Measurements from ENCODE around the gene ITGA7.

The ITGA7 gene

DNA sequence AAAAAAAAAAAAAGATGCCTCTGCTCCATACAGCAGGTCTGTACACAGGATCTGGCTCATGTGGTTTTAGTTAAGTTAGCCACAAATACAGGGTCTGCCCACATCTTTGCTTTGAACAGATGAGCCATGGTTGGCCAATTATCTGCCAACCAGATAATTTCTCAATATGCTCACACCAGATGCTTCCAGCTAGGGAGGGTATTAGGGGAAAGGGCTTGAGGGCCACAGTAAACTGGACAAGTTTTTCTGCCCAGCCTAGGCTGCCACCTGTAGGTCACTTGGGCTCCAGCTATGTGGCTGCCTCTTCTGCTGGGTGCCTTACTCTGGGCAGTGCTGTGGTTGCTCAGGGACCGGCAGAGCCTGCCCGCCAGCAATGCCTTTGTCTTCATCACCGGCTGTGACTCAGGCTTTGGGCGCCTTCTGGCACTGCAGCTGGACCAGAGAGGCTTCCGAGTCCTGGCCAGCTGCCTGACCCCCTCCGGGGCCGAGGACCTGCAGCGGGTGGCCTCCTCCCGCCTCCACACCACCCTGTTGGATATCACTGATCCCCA, 13.3 kb upstream of the ITGA7 start:
- DNase-seq (ENCODE audit: extremely low spot score) = no peak
- CTCF ChIA-PET = interaction anchor here (1.5 to 1.6 kb wide), 2 partner anchors 17 to 39 kb away, joined by 6 to 9 read pairs; a partner anchor contains a TSS
- POLR2A ChIA-PET = interaction anchor here (0.7 to 1.3 kb wide), 4 partner anchors 9 to 74 kb away, joined by 3 to 4 read pairs (median 3); no protein-coding TSS in a partner anchor
- no peak for TF ChIP-seq FOXK2 (IDR thresholded peaks at IDR 0.05)
- TF ChIP-seq BHLHE40 (IDR thresholded peaks at IDR 0.05; ENCODE audit: borderline replicate concordance) = no peak

- CTCF ChIA-PET = interaction anchor here (0.8 to 1.6 kb wide), 3 partner anchors 10 to 64 kb away, joined by 3 to 9 read pairs (median 3); a partner anchor contains a TSS
- no peak for DNase-seq (ENCODE audit: extremely low spot score)
- no peak for TF ChIP-seq SP1 (IDR thresholded peaks at IDR 0.05)
- no peak for TF ChIP-seq CTBP1 (IDR thresholded peaks at IDR 0.05; ENCODE audit: borderline replicate concordance)
- TF ChIP-seq PKNOX1 (IDR thresholded peaks at IDR 0.05) = no peak
- TF ChIP-seq ARNT (IDR thresholded peaks at IDR 0.05) = no peak
- no peak for TF ChIP-seq HDGF (IDR thresholded peaks at IDR 0.05; ENCODE audit: borderline replicate concordance)
- TF ChIP-seq TARDBP (IDR thresholded peaks at IDR 0.05) = no peak
- no peak for TF ChIP-seq BHLHE40 (IDR thresholded peaks at IDR 0.05; ENCODE audit: borderline replicate concordance)
- no peak for TF ChIP-seq FOXM1 (IDR thresholded peaks at IDR 0.05; ENCODE audit: borderline replicate concordance)
- TF ChIP-seq NFRKB (IDR thresholded peaks at IDR 0.05) = no peak
- TF ChIP-seq FOXK2 (IDR thresholded peaks at IDR 0.05) = no peak
- no peak for TF ChIP-seq LEF1 (IDR thresholded peaks at IDR 0.05; ENCODE audit: borderline replicate concordance)
- no peak for TF ChIP-seq ZNF384 (IDR thresholded peaks at IDR 0.05)
- no peak for TF ChIP-seq ELF4 (IDR thresholded peaks at IDR 0.05)
- TF ChIP-seq SUZ12 (IDR thresholded peaks at IDR 0.05) = no peak
- TF ChIP-seq FOXA1 (IDR thresholded peaks at IDR 0.05) = no peak
- no peak for TF ChIP-seq L3MBTL2 (conservative IDR thresholded peaks at IDR 0.05)
- POLR2A ChIA-PET = interaction anchor here (0.8 to 5.4 kb wide), 6 partner anchors 9 to 109 kb away, joined by 3 to 30 read pairs (median 3); partner anchors contain the start of genes CD63 and DNAJC14
These were observed 12.4 kb upstream of the ITGA7 start, which contains the start of gene RDH5 for GRCh38 chr12:55720071-55720564. Gene RDH5, plus strand, starts transcription at chr12:55720393. Its CDS starts 792 bp downstream, at chr12:55721185.

- CTCF ChIA-PET = interaction anchor here (0.6 to 0.9 kb wide), 3 partner anchors 9 to 63 kb away, joined by 3 read pairs; partner anchors contain the start of gene ITGA7
- POLR2A ChIA-PET = interaction anchor here (1.1 to 5.4 kb wide), 3 partner anchors 10 to 110 kb away, joined by 3 to 30 read pairs (median 6); partner anchors contain the start of genes CD63 and DNAJC14
- TF ChIP-seq ARNT (IDR thresholded peaks at IDR 0.05) = no peak
- TF ChIP-seq HDGF (IDR thresholded peaks at IDR 0.05; ENCODE audit: borderline replicate concordance) = no peak
- no peak for TF ChIP-seq LEF1 (IDR thresholded peaks at IDR 0.05; ENCODE audit: borderline replicate concordance)
- no peak for TF ChIP-seq L3MBTL2 (conservative IDR thresholded peaks at IDR 0.05)
- no peak for DNase-seq (ENCODE audit: extremely low spot score)
These were observed 11.7 kb upstream of the ITGA7 start for GRCh38 chr12:55719371-55719770.

- no peak for DNase-seq (ENCODE audit: extremely low spot score)
- CTCF ChIA-PET = interaction anchor here (0.6 to 3.7 kb wide), 2 partner anchors 11 to 19 kb away, joined by 3 to 17 read pairs; partner anchors contain the start of gene ITGA7
- POLR2A ChIA-PET = interaction anchor here (1.6 to 5.4 kb wide), 2 partner anchors 11 to 37 kb away, joined by 6 to 30 read pairs; partner anchors contain the start of gene CD63
- TF ChIP-seq ARNT (IDR thresholded peaks at IDR 0.05) (no peak), PKNOX1 (IDR thresholded peaks at IDR 0.05) (no peak), FOXA1 (IDR thresholded peaks at IDR 0.05) (no peak), FOXK2 (IDR thresholded peaks at IDR 0.05) (no peak), CTBP1 (IDR thresholded peaks at IDR 0.05; ENCODE audit: borderline replicate concordance) (no peak), TARDBP (IDR thresholded peaks at IDR 0.05) (no peak), BHLHE40 (IDR thresholded peaks at IDR 0.05; ENCODE audit: borderline replicate concordance) (no peak), FOXM1 (IDR thresholded peaks at IDR 0.05; ENCODE audit: borderline replicate concordance) (no peak), SP1 (IDR thresholded peaks at IDR 0.05) (no peak), LEF1 (IDR thresholded peaks at IDR 0.05; ENCODE audit: borderline replicate concordance) (no peak), ELF4 (IDR thresholded peaks at IDR 0.05) (no peak), ZNF384 (IDR thresholded peaks at IDR 0.05) (no peak), NFRKB (IDR thresholded peaks at IDR 0.05) (no peak), HDGF (IDR thresholded peaks at IDR 0.05; ENCODE audit: borderline replicate concordance) (no peak), SUZ12 (IDR thresholded peaks at IDR 0.05) (no peak), L3MBTL2 (conservative IDR thresholded peaks at IDR 0.05) (no peak)
These were observed 11.0 kb upstream of the ITGA7 start for GRCh38 chr12:55718624-55719275.

- no peak for DNase-seq (ENCODE audit: extremely low spot score)
- TF ChIP-seq ELF4 (IDR thresholded peaks at IDR 0.05) (no peak), FOXK2 (IDR thresholded peaks at IDR 0.05) (no peak), FOXM1 (IDR thresholded peaks at IDR 0.05; ENCODE audit: borderline replicate concordance) (no peak), SUZ12 (IDR thresholded peaks at IDR 0.05) (no peak), HDGF (IDR thresholded peaks at IDR 0.05; ENCODE audit: borderline replicate concordance) (no peak), ARNT (IDR thresholded peaks at IDR 0.05) (no peak), L3MBTL2 (conservative IDR thresholded peaks at IDR 0.05) (no peak), LEF1 (IDR thresholded peaks at IDR 0.05; ENCODE audit: borderline replicate concordance) (no peak)
- ChIA-PET POLR2A (interaction anchor here (3.0 to 5.4 kb wide), 2 partner anchors 11 to 12 kb away, joined by 18 to 30 read pairs; partner anchors contain the start of gene CD63), CTCF (interaction anchor here (1.2 to 3.7 kb wide), 2 partner anchors 12 to 20 kb away, joined by 3 to 17 read pairs; no protein-coding TSS in a partner anchor)
These were observed 10.3 kb upstream of the ITGA7 start for GRCh38 chr12:55718015-55718414.

All from HEK293T (cell line).